Stimulated activated CD4-positive, alpha-beta T cell treated with anti-CD3 and anti-CD28 coated beads, Interleukin-15, amount 100 ng/mL, for 24 hours (primary cell): ENCODE measurements around the gene DCP1B.
"Not testable (repeated sequence)": the region's sequence is repeated elsewhere in the genome, so short reads cannot be mapped to it uniquely, and the experiment has no call there.

ENCODE experiments used
- DNase-seq: peaks from one replicate; pipeline ENCODE4 v3.0.0-alpha.2; 2020

DCP1B gene

DNA sequence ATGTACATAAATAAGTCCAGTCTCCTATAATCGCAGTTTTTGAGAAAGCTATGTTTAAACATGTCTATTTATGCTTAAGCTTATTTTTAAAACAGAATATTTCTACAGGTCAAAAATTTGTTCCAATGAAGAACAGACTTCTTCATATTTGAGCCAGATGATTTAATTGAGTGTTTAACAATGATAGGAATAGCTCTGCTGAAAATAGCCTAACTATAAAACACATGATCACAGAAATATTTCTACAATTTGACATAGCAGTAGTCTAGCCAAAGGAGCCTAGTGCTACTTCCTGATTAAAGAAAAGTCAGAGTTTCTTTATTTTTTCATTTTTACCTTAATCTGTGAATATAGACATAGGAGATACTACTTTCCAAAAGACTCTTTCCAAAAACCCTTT, 29.4 kb downstream of the DCP1B start:
- no peak for DNase-seq

DNA sequence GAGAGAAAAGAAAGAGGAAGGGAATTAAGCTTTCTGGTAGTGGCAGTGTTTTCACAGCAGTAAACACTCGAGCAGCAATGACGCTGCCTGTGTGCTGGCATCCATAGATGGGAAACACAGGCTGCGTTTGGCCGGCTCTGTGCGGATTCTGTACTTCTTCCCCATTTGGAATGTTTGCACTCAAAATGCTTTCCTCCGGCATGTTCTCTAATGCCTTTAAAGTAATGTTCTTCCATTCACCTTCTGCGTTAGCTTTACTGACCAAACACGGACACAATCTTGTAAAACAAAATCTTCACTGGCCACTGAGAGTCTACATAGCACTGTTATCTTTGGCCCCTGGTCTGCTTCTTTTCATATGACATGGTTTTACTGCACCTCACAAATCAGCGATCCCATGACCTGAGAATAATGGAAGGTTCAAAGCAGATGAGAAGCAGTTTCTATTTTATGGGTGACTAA, 31.4 kb downstream of the DCP1B start:
- DNase-seq: no peak

DNA sequence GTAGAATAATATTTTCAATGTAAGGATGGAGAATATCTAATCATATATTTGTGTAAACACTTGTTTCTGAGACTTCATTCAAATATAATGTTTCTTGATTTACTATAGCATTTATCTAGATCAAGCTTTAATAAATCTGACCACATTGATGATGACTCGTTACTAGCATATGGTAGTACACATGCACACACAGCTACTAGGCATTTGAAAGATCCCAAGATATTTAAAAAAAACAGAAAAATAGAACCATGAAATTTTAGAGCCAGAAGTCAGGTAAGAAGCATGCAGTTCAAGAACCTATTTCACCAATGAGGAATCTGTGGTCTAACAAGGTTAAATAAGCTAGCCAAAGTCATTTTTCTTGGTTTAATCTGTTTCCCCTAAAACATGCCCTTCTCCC, 32.0 kb downstream of the DCP1B start:
- DNase-seq: no peak

DNA sequence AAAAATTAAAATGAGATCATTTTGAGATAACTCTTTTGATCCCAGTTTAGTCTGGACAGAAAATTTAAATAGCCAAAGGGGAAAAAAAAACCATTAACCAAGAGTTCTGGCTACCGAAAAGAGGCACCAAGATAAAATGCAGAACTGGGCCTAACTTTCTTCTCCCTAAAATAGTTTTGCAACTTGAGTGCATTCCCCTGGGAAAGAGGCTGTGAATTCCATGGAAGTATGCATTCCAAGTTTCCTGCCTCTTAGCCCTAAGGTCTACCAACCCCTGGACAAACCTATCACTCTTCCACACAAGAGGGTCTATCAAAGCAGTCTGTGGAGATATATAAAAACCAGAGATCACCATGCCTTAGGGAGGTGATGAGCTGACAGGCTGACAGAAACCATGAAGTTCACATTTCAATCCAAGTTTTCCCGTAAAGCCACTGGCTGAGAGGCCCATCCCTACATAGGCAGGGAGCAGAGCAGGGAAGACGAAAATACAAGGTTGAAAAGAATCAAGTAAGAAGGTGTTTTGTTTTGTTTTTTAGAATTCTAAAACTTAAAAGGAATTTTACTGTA, 33.8 kb downstream of the DCP1B start:
- no peak for DNase-seq

DNA sequence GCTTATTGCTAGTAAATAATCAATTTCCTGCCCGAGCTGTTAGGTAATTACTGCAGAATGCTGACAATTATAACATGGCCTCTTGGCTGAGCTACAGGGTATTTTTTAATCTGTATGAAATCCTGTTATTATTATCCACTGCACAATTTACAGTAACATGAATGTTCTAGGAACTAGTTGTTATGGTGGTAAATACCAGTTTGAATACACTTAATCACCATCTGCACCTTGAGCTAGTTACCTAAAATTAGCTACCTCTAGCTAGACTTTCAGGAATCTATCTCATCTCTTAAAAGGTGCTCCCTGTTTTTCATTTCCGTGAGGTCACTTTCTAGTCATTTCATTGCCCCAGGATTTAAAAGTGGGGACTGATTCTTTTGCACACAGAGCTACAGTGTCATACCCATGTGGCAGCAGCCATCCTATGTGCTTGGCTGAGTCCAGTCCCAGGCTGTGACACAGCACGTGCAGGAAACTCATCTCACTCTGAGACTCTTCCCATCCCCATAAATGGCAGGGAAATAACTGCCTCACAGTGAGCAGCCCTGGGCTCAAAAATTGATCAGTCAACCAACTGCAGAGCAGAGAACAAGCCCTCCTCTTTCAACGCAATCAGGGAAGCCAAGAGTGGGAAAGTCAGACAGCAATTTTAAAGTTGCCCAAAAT, 37.6 kb downstream of the DCP1B start:
- no peak for DNase-seq

DNA sequence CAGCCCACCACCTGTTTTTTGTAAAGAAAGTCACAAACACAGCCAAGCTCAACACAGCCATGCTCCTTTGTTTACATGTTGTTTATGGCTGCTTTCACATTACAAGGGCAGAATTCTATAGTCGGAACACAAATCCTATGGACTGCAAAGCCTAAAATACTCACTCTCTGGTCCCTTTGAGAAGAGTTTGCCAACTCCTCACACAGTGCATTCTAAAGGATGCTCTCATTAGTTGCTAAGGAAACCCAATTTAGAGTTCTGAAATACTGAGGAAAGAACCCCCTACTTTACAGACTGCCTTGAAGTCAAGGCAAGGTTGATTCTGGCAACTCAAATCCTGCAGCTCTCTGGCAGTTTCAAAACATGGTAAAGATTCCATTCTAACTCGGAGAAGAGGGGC, 38.3 kb downstream of the DCP1B start:
- DNase-seq: no peak

DNA sequence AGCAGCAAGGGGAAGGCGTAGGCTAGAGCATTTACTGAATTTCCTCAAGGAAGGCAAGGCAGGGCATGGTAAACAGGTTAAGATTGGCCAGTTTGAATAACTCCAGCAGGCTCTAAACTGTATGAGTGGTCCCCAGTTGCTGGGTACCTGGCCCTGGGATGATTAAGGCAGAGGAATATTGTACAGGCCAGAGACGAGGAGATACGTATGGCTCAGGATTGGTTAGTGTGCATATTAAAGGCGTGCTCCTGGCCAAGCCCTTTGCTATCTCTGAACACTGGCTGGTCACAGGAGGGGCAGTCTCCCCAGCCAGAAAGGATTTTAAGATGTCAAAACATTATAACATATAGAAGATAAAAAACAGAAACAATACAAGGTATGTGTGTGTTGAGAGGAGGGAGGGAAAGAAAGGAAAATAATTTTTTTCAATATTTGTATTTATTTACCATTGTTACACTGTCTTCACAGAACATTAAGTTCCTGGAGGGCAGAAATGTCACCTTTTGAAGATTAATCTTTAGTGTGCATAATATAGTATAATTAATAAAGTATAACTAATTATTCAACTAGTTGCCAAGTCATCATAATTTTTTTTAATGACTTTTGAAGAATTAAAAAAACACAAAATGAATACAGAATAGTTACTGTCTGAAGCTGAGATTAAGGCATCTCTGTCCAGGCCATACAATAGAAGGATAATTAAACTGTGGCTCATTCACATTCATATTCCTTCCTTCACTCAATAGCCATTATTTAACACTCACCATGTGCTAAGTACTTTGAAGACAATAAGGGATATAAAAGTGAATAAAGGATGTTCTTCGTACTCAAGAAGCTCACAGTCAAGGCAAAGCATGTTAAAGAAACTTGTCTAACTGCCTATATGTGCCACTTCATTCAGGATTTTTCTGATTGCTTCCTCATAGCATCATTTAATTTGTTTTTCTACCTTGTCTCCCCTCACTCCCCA, 41.9 kb downstream of the DCP1B start:
- DNase-seq: no peak

DNA sequence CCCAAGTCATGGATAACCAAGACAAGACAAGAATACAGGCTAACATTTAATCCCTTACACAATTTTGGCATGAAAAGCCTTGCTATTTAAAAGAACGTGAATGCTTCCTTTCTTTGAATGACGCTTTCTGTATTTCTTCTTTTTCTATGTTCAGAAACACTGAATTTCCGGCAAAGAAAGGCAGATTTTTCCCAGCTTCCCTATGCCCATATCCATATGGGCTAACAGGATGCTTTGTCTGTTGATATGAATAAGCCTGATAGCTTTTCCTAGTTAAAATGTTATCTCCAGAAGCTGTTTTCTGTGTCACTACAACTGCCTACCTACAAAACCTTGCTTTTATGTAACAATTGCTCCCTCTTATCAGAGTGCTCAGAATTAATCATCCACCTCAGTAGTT, 47.5 kb downstream of the DCP1B start:
- DNase-seq: no peak

DNA sequence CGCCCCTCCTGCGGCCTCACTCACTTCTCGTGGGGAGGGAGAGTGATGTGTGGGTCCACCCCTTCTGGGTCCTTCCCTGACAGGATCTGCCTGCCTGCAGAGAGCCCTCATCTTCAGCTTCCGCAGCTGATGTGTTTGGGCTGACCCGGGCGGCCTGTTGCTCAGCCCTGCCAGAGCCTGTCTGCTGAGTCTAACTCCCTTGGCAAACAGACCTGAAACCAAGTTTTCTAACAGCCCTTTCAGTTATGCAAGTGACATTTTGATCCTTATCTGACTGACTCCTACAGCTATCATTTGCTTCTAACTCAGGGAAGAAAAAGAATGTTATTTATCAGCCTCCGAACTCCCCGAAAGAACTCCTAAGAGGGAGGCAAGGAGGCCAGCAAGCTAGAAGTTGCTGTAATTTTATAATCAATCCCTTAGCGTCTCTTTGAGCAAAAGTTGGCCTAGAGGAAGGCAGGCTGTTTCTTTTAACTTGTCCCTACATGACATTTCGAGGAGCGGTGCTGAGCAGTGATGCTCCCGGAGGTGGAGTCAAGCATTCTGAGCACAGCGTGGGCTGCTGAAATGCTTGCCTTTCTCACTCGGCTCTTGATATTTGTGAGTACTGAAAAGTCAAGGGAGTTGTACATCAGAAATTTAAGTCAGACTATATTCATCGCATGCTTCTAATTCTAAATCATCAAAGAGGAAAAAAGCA, 54.3 kb downstream of the DCP1B start:
- DNase-seq: no peak

DNA sequence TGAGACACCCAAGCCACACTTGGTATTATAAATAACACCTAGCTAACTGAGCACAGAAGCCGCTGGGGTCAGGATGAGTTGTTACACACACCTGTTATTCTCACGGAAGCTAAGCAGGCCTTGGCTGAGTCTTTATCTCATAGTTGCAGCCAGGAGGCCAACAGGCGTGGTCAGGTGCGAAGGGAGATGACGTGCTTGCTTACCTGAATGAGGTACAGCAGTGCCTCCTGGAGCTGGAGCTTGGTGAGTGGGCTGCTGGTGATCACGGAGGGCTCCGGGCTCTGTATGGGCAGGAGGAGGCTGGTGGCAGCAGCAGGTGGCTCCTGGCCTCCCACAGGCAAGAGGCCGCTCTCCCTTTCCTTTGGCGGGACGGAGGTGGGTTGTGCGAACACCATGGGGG, 55.4 kb downstream of the DCP1B start:
- DNase-seq: no peak

DNA sequence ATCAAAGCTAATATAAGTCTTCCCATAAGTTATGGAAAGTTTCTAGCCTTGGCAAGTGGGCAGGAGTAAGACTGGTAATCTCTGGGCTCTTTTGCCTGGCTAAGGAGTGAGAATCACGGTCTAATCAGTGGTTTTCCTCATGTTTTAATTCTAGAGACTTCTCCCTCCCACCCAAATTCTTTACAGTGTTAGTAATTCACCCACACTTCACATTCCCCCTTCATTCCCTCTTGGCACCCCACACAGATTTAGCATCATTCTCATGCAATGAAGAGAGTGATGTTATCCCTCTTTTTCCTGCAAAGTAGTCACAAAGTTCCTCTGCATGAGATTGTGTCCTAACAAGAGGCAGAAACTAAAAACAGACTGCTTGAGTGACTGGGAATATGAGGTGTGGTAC, 57.2 kb downstream of the DCP1B start:
- no peak for DNase-seq

DNA sequence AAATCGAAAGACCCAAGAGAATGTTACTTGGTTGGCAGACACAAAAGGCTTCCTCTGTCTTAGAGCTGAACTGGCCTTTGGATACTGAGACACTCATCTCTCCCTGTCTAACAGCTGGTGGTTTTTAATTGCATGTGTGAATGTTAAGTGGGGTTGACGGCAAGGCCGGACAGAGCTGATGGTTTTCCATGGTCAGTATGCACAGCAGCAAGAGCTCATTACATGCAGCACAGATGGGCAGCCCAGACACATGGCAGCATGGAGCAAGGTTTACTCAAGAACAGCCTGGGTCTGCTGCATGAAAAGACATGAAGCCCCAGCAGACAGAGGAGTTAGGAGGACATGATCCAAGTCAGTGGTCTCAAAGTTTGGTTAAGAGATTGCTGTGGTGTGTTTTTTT, 58.0 kb downstream of the DCP1B start:
- DNase-seq: no peak

DNA sequence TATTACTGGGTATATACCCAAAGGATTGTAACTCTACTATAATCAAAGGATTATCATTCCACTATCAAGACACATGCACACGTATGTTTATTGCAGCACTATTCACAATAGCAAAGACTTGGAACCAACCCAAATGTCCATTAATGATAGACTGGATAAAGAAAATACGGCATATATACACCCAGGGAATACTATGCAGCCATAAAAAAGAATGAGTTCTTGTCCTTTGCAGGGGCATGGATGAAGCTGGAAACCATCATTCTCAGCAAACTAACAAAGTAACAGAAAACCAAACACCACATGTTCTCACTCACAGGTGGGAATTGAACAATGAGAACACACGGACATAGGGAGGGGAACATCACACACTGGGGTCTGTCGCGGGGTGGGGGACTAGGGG, 58.8 kb downstream of the DCP1B start:
- not testable (repeated sequence) for DNase-seq

DNA sequence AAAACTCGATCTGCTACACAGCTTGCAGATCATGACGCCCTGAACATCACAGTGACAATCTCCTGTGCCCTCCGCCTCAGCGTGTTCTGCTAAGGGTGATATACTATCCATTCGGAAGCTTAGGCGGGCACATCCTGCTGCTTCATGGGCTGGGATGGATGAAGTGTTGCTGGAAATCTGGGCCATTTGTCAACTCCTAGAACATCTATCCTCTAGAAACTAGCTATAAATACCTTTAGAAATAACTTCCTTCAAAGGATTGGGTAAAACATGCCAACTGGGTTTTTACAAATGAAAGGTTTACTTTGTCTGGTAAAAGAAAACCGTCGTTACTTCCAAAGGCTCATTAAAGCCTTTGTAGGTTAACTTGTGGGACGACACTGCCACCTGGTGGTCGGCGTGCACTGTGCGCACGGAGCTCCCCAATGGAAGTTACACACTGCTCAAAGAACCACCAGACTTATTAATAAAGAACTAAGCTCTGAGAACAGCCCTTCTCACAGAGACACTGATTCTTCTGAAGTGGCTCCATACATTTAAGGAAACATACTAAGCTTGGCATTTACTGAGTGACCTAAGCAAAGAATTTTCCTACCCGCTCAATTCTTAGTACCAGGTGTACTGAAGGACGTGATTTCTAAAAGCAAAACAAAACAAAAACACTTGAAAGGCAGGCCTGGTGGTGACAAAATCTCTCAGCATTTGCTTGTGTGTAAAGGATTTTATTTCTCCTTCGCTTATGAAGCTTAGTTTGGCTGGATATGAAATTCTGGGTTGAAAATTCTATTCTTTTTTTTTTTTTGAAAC, 64.3 kb downstream of the DCP1B start:
- peak; percentile 91 for DNase-seq

DNA sequence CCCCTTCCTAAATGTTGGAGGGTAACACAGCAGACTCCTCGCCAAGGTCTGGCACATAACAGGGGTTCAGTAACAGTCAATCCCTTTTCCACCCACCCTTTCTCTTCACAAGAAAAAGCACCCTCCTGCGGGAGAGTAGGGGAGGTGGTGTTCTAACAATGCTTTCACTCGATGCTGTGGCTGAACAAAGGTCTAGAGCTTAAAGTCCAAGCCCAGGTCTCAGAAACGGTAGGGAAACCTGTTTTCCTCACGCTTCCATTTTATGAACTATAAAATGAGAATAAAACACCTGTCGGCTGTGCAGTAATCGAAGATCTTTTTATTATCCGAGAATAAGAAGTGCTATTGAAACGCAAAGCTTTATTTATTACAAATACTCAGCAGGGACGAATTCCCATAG, 64.9 kb downstream of the DCP1B start:
- DNase-seq: no peak

DNA sequence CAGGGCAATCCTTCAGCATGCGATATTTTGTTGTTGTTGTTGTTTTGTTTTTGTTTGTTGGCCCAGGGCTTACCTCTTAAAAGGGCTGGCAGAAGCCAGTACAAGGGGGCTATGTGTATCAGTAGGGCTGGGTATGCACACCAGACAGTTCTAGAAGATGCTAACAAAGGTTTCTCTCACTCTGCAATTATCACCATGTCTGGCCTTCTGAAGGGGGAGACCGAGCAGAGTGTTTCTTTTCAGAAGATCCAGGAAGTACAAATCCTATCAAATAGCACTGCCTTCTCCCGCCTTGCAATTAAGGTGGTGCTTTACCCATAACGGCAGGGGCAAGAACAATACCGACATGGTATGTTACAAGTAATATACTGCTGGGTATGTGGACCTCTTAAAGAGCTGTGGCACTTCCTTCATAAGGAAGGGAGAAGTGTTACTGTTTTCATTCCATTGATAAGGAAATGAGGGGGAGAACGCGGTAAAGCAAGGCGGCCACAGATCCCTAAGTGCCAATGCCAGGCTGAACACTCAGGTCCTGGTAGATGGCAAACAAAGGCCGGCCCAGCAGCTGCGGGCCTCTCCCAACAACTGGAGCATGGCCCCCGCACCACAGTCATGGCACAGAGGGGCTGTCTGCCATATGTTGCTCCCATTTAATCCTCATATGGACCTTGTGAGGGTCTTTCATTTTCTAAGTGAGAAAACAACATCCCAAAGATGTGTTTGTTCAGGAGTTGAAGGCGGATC, 66.6 kb downstream of the DCP1B start:
- no peak for DNase-seq

DNA sequence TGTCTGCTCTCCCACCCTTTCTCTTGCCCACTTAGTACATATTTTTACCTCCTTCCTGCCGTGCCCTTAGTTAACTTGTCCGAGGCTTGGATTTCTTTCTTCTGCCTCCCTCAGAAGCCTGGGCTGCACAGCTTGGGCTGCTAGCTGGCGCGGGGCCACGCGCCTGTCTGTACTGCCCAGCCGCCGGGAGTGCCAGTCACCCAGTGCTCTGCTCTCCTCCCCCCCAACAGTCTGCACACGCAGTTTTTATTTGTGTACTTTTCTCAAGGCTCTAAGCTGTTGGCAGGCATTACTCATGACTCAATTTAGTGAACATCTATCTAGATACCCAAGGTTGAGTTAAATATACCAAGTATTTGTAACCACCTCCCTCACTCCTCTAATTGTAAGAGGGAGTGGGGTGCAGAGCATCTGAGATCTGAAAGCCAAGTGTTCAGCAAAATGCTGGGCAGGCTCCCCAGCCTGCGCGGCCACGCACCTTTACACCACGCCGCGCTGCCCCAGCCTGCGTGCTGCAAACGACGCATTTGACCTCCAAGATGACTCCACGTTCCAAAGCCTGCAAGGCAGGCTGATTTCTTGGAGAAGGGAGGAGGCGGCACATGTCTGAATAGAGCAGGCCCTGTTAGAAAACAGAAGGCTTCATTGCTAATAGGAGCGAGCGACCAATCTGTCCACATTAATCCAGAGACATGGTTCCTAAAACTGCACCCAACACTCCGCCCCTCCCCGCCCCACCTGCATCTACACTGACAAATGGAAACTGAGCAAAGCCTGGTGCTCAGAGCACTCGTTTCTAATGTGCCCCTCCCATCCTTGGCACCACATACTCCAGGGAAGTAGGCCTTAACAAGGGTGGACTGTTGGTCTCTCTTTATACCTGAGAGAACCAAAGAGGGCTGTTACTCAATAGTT, 67.6 kb downstream of the DCP1B start:
- DNase-seq: no peak

DNA sequence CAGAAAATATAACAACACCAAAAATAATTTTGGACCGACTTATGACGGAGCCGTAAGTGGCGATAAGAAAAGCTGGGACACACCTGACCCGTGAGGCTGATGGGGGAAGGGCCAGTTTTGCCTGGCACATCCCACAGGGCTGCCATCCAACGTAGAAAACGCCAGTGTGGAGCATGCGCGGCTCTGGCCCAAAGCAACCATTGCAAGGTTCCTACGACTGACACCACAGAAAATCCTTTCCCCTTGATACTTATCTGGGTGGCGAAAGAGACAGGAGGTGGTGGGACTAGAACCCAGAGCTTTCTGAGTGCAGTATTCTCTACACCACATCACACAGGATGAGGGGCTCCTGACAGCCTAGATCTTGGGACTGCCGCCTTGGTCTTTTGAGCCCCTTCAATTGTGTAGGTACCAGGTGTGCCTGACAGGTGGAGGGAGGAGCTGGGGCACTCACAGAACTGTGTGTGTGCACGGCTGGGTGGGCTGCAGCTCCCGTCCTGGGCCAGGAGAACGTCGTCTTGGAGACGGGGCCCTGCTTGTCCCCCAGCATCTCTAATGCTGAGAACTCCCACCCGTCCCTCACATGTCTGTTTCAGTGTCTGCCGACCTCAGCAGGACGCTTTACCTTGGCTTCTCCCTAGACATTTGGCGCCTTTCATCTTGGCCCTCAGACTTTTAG, 68.4 kb downstream of the DCP1B start:
- no peak for DNase-seq

DNA sequence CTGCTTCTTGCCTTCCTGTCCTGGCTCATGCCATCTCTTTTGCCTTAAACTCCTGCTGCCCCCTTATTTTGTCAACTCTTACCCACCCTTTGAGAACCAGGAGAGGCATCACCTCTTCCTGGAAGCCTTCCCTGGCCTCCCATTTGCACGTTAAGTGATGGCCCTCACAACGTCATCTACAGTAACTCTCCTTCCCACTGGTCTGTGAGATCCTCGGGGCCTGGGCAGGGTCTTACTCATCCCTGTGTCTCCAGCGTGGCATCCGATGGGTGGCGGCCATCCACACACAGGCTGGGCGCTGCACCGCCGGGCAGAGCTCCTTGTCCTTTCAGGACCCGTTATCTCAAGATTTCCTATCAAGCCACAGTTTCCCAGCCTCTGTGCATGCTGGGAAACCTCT, 69.0 kb downstream of the DCP1B start:
- no peak for DNase-seq

DNA sequence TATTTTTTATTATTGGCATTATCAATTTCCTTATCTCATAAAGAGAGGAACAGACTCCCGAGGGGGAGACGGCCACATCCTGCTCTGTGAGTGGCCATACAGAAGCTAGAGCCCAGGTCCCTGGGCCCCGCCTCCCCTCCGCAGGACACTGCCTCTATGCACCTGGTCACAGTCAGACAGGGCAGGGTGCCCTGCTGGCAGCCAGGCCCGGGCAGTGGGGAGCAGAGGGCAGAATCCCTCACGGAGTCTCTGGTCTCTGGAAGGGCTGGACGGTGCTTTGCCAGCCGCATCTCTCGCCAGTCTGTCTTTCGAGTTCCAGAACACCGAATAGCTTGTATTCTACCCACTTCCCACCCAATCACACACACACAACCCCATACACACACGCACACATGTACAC, 69.4 kb downstream of the DCP1B start:
- no peak for DNase-seq
